Endothelial cell of umbilical vein (primary cell): ENCODE measurements around the gene MMD. TPM values are rescaled to one million over a fixed set of nuclear protein-coding genes. Genes with fewer than 3 reads are reported as not detected.

Experiments used
- BruUV-seq: library from RNA; stranded (reverse); fragments of 400-500 nt; replicated peaks from 2 replicates; lab custom pipeline; 2021; lab: Mats Ljungman, UMichigan
- CTCF ChIA-PET: fragments of 300-600, 350-600 bp; sonication (Branson Sonifier 250); formaldehyde crosslinking; loops from one replicate; lab custom pipeline; 2021; ENCODE audit warnings: antibody characterized with exemption, inconsistent platforms; lab: Charles Lee
- POLR2A ChIA-PET: fragments of 300-600, 350-600 bp; sonication (Branson Sonifier 250); formaldehyde crosslinking; loops from one replicate; lab custom pipeline; 2021; ENCODE audit warnings: antibody characterized with exemption, inconsistent platforms; lab: Charles Lee
- DNase-seq: peaks from one replicate; pipeline ENCODE4 v3.0.0-alpha.2; 2011; ENCODE audit warnings: low read depth, low spot score
- FAIRE-seq: peaks from 2 replicates; lab custom pipeline; 2011; peaks lifted over from hg19 to GRCh38; lab: Jason Lieb, UNC
- H2AFZ ChIP-seq: 2 replicates; pipeline ENCODE4 v1.6.0; 2012; ENCODE audit warnings: low read depth, low read length, control low read depth, inconsistent platforms
- H3K27ac ChIP-seq: 2 replicates; pipeline ENCODE4 v1.5.1; 2011; ENCODE audit warnings: low read depth, mild to moderate bottlenecking, control low read depth, low read length, moderate library complexity; ENCODE audit not compliant: insufficient read depth
- H3K27me3 ChIP-seq, 2 experiments: 2 replicates each; pipeline versions ENCODE4 v1.6.0 to v1.6.1; 2011; ENCODE audit warnings: low read length in 2 of 2, mixed read lengths in 1 of 2; ENCODE audit not compliant: control insufficient read depth in 2 of 2, insufficient read depth in 2 of 2
- H3K36me3 ChIP-seq, 2 experiments: 2 replicates in 1 of 2; 3 replicates in 1 of 2; pipeline ENCODE4 v1.5.1; 2011; ENCODE audit warnings: low read length in 2 of 2, mild to moderate bottlenecking in 1 of 2, moderate library complexity in 1 of 2; ENCODE audit not compliant: control insufficient read depth in 2 of 2, insufficient read depth in 2 of 2; ENCODE audit errors: extremely low read depth in 1 of 2
- H3K4me1 ChIP-seq: 3 replicates; pipeline ENCODE4 v1.5.1; 2011; ENCODE audit warnings: mild to moderate bottlenecking, low read length; ENCODE audit not compliant: control insufficient read depth, insufficient read depth; ENCODE audit errors: extremely low read depth
- H3K4me2 ChIP-seq: 2 replicates; pipeline ENCODE4 v1.6.1; 2011; ENCODE audit warnings: low read length, control low read depth, mixed read lengths; ENCODE audit not compliant: insufficient read depth
- H3K4me3 ChIP-seq, 3 experiments: fragments of 200-600 bp in 1 of 3; sonication (generic), shearing (Covaris generic) in 1 of 3; replicated peaks in 1 of 3; 2 replicates each; pipeline ENCODE4 v1.5.1; 2011 to 2016; ENCODE audit warnings: control low read depth in 3 of 3, low read length in 3 of 3, mild to moderate bottlenecking in 2 of 3, inconsistent platforms in 1 of 3, low read depth in 1 of 3, moderate library complexity in 1 of 3; ENCODE audit not compliant: insufficient read depth in 1 of 3
- H3K79me2 ChIP-seq: 2 replicates; pipeline ENCODE4 v1.6.0; 2012; ENCODE audit warnings: low read length, inconsistent platforms; ENCODE audit not compliant: control insufficient read depth, insufficient read depth
- H3K9ac ChIP-seq: replicated peaks from 2 replicates; pipeline ENCODE3; 2011; ENCODE audit warnings: low read length, control low read depth; ENCODE audit not compliant: insufficient read depth; ENCODE audit errors: extremely low read depth
- H3K9me1 ChIP-seq: replicated peaks from 3 replicates; pipeline ENCODE4 v1.6.0; 2011; ENCODE audit warnings: mild to moderate bottlenecking, low read length; ENCODE audit not compliant: control insufficient read depth, insufficient read depth; ENCODE audit errors: extremely low read depth
- H3K9me3 ChIP-seq: replicated peaks from 2 replicates; pipeline ENCODE4 v1.5.1; 2012; ENCODE audit warnings: low read length, inconsistent platforms; ENCODE audit not compliant: control insufficient read depth, insufficient read depth
- H4K20me1 ChIP-seq: replicated peaks from 2 replicates; pipeline ENCODE3; 2011; ENCODE audit warnings: mild to moderate bottlenecking, low read length; ENCODE audit not compliant: control insufficient read depth, insufficient read depth; ENCODE audit errors: extremely low read depth
- EZH2 ChIP-seq: IDR thresholded peaks from 2 replicates; pipeline ENCODE4 v1.6.1; 2012; ENCODE audit warnings: borderline replicate concordance, low read depth, mild to moderate bottlenecking, moderate library complexity, low read length, inconsistent platforms; ENCODE audit not compliant: severe bottlenecking
- FOS ChIP-seq: IDR thresholded peaks from 2 replicates; pipeline ENCODE4 v1.6.1; 2011; ENCODE audit warnings: mild to moderate bottlenecking, low read length, moderate library complexity, borderline replicate concordance; ENCODE audit not compliant: insufficient read depth
- GATA2 ChIP-seq: IDR thresholded peaks from 2 replicates; pipeline ENCODE4 v1.7.0; 2011; ENCODE audit warnings: low read depth, mild to moderate bottlenecking, moderate library complexity, mixed read lengths, low read length; ENCODE audit not compliant: insufficient read length, insufficient read depth
- JUN ChIP-seq: IDR thresholded peaks from 2 replicates; pipeline ENCODE4 v1.6.1; 2011; ENCODE audit warnings: borderline replicate concordance, low read depth; ENCODE audit not compliant: insufficient read length, insufficient read depth
- MYC ChIP-seq: IDR thresholded peaks from one replicate; pipeline ENCODE4 v1.6.1; 2011; ENCODE audit warnings: mild to moderate bottlenecking, low read depth, low read length
- POLR2A ChIP-seq: IDR thresholded peaks from 2 replicates; pipeline ENCODE4 v1.6.1; 2012; ENCODE audit warnings: low read depth, mild to moderate bottlenecking, control low read depth, low read length
- POLR2AphosphoS5 ChIP-seq: IDR thresholded peaks from 2 replicates; pipeline ENCODE4 v1.6.1; 2012; ENCODE audit warnings: low read depth, mild to moderate bottlenecking, control low read depth, low read length, moderate library complexity; ENCODE audit not compliant: insufficient read depth
- dilution Hi-C: fragments of 300-500 bp; cut with MboI; formaldehyde crosslinking; loops from one replicate; pipeline ENCODE4 v1.15.0; 2019; ENCODE audit warnings: low sequenced_read_pairs; ENCODE audit not compliant: extremely low pct_ligation_motif_present
- intact Hi-C: fragments of 100-400 bp; cut with micrococcal nuclease; formaldehyde crosslinking; loops from one replicate; pipeline ENCODE4 v1.10.0; 2022
- polyA plus RNA-seq, 4 experiments: library from polyadenylated mRNA; depleted of rRNA in 3 of 4; stranded (reverse) in 3 of 4; unstranded in 1 of 4; fragments of >200 nt; gene quantifications; 2 replicates each; pipeline versions ENCODE4 v1.2.1 to v1.2.3, GENCODE V29; 2011 to 2012; ENCODE audit warnings: missing spikeins in 1 of 4
- total RNA-seq: library from RNA; stranded (reverse); gene quantifications from 2 replicates; pipeline ENCODE4 v1.2.3, GENCODE V29; 2021
- TF ChIP-seq, protein P1 (sequence below): IDR thresholded peaks from 2 replicates; pipeline ENCODE4 v1.6.1; 2011; ENCODE audit not compliant: insufficient read depth, insufficient read length
- TF ChIP-seq, protein P2 (sequence below), 2 donors: IDR thresholded peaks; 1 replicate in 1 of 2; 2 replicates in 1 of 2; pipeline ENCODE4 v1.5.1; 2011; ENCODE audit warnings: low read length in 2 of 2, mild to moderate bottlenecking in 2 of 2, moderate library complexity in 2 of 2, control low read depth in 1 of 2, inconsistent platforms in 1 of 2, low read depth in 1 of 2; ENCODE audit not compliant: insufficient read depth in 1 of 2; ENCODE audit errors: extremely low read depth in 1 of 2

The MMD gene
- total and polyA plus RNA-seq, 2 donors (not counting 3 experiments of a cell fraction or from before 2014, with no cell fraction given), result 5.6 to 9.3 TPM

DNA sequence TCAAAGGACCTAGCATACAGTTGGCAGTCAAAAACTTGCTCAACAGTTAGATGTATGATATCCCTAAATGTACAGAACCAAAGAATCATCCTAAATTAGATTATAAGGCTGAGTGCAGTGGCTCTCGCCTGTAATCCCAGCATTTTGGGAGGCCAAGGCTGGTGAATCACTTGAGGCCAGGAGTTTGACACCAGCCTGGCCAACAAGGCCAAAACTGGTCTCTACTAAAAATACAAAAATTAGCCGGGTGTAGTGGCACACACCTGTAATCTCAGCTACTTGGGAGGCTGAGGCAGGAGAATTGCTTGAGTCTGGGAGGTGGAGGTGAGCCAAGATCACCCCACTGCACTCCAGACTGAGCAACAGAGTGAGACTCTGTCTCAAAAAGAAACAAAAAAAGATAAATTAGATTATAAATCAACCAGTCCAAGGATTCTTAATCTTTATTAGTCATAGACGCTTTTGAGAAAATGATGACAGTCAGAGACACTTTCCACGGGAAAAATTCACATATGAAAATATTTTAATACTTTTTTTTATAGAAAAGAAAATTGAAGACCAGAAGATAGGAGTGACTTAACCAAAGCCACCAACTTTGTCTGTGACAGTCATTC lies 77.6 kb downstream of the MMD start:
- DNase-seq (no peak), FAIRE-seq (no peak)
- H3K4me1 ChIP-seq, result no peaks in the 10 kb centered on the region
- no peaks in the 10 kb centered on the region for H3K36me3 ChIP-seq
- H3K9me3 ChIP-seq, result no peaks in the 10 kb centered on the region
- no peak overlapping the region for H2AFZ ChIP-seq
- H3K27ac ChIP-seq, result no peak overlapping the region
- no peaks in the 10 kb centered on the region for H4K20me1 ChIP-seq
- ChIA-PET POLR2A (no interaction called here), CTCF (interaction anchor here (0.8 to 1.6 kb wide), 2 partner anchors 12 to 352 kb away, joined by 4 to 6 read pairs; no protein-coding TSS in a partner anchor)
- H3K79me2 ChIP-seq, result no peaks in the 10 kb centered on the region
- TF ChIP-seq GATA2 (no peak), POLR2AphosphoS5 (no peak), POLR2A (no peak), MYC (no peak), FOS (no peak), EZH2 (no peak), JUN (no peak)
- TF ChIP-seq, protein P1, sequence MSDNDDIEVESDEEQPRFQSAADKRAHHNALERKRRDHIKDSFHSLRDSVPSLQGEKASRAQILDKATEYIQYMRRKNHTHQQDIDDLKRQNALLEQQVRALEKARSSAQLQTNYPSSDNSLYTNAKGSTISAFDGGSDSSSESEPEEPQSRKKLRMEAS, result no peak
- TF ChIP-seq, protein P2, sequence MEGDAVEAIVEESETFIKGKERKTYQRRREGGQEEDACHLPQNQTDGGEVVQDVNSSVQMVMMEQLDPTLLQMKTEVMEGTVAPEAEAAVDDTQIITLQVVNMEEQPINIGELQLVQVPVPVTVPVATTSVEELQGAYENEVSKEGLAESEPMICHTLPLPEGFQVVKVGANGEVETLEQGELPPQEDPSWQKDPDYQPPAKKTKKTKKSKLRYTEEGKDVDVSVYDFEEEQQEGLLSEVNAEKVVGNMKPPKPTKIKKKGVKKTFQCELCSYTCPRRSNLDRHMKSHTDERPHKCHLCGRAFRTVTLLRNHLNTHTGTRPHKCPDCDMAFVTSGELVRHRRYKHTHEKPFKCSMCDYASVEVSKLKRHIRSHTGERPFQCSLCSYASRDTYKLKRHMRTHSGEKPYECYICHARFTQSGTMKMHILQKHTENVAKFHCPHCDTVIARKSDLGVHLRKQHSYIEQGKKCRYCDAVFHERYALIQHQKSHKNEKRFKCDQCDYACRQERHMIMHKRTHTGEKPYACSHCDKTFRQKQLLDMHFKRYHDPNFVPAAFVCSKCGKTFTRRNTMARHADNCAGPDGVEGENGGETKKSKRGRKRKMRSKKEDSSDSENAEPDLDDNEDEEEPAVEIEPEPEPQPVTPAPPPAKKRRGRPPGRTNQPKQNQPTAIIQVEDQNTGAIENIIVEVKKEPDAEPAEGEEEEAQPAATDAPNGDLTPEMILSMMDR (IDR thresholded peaks at IDR 0.05; ENCODE audit: extremely low read depth in 1 of 2, insufficient read depth in 1 of 2, low read depth in 1 of 2, low read length in 2 of 2), result no peak
- BruUV-seq, result no TSS peak
- intact Hi-C loops (no loop called here), dilution Hi-C loops (no loop called here)
- H3K4me2 ChIP-seq, result no peak overlapping the region
- peaks cover 6 to 7% of the 10 kb centered on the region in 2 experiments for H3K27me3 ChIP-seq
- H3K9me1 ChIP-seq, result no peaks in the 10 kb centered on the region
- no peak overlapping the region for H3K9ac ChIP-seq
- no peak overlapping the region for H3K4me3 ChIP-seq
